ENCODE measurements around the gene OASL. TPM values are rescaled to one million over a fixed set of nuclear protein-coding genes. Genes with fewer than 3 reads are reported as not detected.

Gene OASL
- total RNA-seq, 1 donor from 2014 or later, result not detected

GRCh38 chr12:121004253-121004815 lies 34.7 kb downstream of the OASL start:
- Mint-ChIP-seq H3K9me3 (ENCODE audit: unreplicated experiment) (peaks cover 3% of the 10 kb centered on the region), H3K27me3 (ENCODE audit: unreplicated experiment) (no peaks in the 10 kb centered on the region), H3K4me3 (ENCODE audit: unreplicated experiment) (no peak overlapping the region), H3K36me3 (ENCODE audit: unreplicated experiment) (no peaks in the 10 kb centered on the region), H3K4me1 (ENCODE audit: low read depth, unreplicated experiment) (no peaks in the 10 kb centered on the region), H3K27ac (ENCODE audit: unreplicated experiment) (no peak overlapping the region)
- TF ChIP-seq CTCF (IDR thresholded peaks at IDR 0.05; ENCODE audit: partially characterized antibody, unreplicated experiment), result no peak
- no peak for DNase-seq

GRCh38 chr12:121003650-121004049 lies 35.4 kb downstream of the OASL start:
- Mint-ChIP-seq H3K4me1 (ENCODE audit: low read depth, unreplicated experiment) (no peaks in the 10 kb centered on the region), H3K9me3 (ENCODE audit: unreplicated experiment) (peaks cover 3% of the 10 kb centered on the region), H3K36me3 (ENCODE audit: unreplicated experiment) (no peaks in the 10 kb centered on the region), H3K27me3 (ENCODE audit: unreplicated experiment) (peaks cover under 1% of the 10 kb centered on the region), H3K27ac (ENCODE audit: unreplicated experiment) (no peak overlapping the region), H3K4me3 (ENCODE audit: unreplicated experiment) (no peak overlapping the region)
- DNase-seq, result no peak
- TF ChIP-seq CTCF (IDR thresholded peaks at IDR 0.05; ENCODE audit: partially characterized antibody, unreplicated experiment), result no peak

- H3K27ac Mint-ChIP-seq (ENCODE audit: unreplicated experiment), result no peak overlapping the region
- TF ChIP-seq CTCF (IDR thresholded peaks at IDR 0.05; ENCODE audit: partially characterized antibody, unreplicated experiment), result no peak
These were observed 37.1 kb downstream of the OASL start for GRCh38 chr12:121001841-121002483.

GRCh38 chr12:121001060-121001459 lies 38.0 kb downstream of the OASL start:
- Mint-ChIP-seq H3K4me1 (ENCODE audit: low read depth, unreplicated experiment) (no peaks in the 10 kb centered on the region), H3K9me3 (ENCODE audit: unreplicated experiment) (peaks cover 5% of the 10 kb centered on the region)
- no peak for DNase-seq

More at GRCh38 chr12:121001841-121002483, 37.1 kb downstream of the OASL start:
- no peaks in the 10 kb centered on the region for H3K36me3 Mint-ChIP-seq (ENCODE audit: unreplicated experiment)
- no peaks in the 10 kb centered on the region for H3K4me1 Mint-ChIP-seq (ENCODE audit: low read depth, unreplicated experiment)
- no peak for DNase-seq
- H3K4me3 Mint-ChIP-seq (ENCODE audit: unreplicated experiment), result no peak overlapping the region
- peaks cover 9% of the 10 kb centered on the region for H3K27me3 Mint-ChIP-seq (ENCODE audit: unreplicated experiment)
- H3K9me3 Mint-ChIP-seq (ENCODE audit: unreplicated experiment), result peaks cover 5% of the 10 kb centered on the region

More at GRCh38 chr12:121001060-121001459, 38.0 kb downstream of the OASL start:
- Mint-ChIP-seq H3K4me3 (ENCODE audit: unreplicated experiment) (no peak overlapping the region), H3K27ac (ENCODE audit: unreplicated experiment) (no peak overlapping the region), H3K27me3 (ENCODE audit: unreplicated experiment) (peaks cover 9% of the 10 kb centered on the region), H3K36me3 (ENCODE audit: unreplicated experiment) (no peaks in the 10 kb centered on the region)
- TF ChIP-seq CTCF (IDR thresholded peaks at IDR 0.05; ENCODE audit: partially characterized antibody, unreplicated experiment), result no peak
